ENCODE data around the gene GPC6.

Gene GPC6

DNA sequence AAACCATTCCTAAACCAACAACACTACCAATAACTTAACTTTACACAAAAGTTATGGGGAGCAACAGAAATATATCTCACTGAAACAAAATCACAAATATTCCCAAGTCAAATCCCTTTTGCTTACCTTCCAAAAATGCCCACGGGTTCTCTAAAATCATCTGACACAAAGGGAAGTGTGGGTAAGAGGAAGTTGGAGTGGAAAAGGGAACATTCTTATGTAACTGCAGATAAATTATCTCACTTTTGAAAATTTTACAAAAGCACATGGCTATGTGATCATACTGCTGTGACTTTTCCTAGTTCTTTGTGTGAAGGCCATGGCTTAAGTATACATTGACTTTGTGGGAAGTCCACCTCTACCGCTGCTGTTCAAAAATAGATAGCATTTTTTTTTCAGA, 350.5 kb downstream of the GPC6 start:
- DNase-seq (ENCODE audit: low spot score), result no peak
- TF ChIP-seq, protein P1, sequence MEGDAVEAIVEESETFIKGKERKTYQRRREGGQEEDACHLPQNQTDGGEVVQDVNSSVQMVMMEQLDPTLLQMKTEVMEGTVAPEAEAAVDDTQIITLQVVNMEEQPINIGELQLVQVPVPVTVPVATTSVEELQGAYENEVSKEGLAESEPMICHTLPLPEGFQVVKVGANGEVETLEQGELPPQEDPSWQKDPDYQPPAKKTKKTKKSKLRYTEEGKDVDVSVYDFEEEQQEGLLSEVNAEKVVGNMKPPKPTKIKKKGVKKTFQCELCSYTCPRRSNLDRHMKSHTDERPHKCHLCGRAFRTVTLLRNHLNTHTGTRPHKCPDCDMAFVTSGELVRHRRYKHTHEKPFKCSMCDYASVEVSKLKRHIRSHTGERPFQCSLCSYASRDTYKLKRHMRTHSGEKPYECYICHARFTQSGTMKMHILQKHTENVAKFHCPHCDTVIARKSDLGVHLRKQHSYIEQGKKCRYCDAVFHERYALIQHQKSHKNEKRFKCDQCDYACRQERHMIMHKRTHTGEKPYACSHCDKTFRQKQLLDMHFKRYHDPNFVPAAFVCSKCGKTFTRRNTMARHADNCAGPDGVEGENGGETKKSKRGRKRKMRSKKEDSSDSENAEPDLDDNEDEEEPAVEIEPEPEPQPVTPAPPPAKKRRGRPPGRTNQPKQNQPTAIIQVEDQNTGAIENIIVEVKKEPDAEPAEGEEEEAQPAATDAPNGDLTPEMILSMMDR (IDR thresholded peaks at IDR 0.05; ENCODE audit: extremely low read depth, insufficient read depth, missing control alignments), result no peak
- in situ Hi-C loops (cut with MboI; ENCODE audit: low pct_unique_long_range_greater_than_20kb, low sequenced_read_pairs, unreplicated experiment), result no loop called here

DNA sequence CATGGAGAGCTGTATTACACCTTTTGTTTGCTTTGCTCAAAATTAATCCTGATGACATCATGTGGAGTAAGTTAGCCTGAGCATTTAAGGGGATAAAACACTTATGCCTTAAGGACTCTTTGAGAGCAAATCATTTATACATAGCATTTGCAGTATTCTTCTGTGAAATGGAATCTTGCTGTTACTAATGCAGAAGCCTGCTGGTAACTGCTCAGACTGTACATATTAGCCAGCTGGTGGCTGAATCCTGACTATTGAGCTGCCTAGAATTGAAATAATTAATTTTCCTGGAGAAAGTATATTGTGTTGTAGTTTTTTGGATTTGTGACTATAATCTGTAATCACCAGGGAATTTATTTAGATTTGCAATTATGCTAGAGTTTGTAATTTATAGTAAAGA, 363.2 kb downstream of the GPC6 start:
- in situ Hi-C loops (cut with MboI; ENCODE audit: low pct_unique_long_range_greater_than_20kb, low sequenced_read_pairs, unreplicated experiment), result no loop called here
- TF ChIP-seq, protein P1 (IDR thresholded peaks at IDR 0.05; ENCODE audit: extremely low read depth, insufficient read depth, missing control alignments), result no peak
- no peak for DNase-seq (ENCODE audit: low spot score)

DNA sequence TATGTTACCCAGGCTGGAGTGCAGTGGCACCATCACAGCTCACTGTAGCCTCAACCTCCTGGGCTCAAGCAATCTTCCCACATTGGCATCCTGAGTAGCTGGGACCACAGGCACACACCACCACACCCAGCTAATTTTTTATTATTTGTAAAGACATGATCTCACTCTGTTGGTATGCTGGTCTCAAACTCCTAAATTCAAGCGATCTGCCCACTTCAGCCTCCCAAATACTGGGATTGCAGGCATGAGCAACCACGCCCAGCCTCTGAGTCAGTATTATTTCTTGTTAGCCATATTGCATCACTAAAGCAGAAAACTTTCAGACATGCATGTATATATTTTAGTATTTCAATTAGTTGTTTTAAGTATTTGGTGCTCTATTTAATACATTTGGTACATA, 376.4 kb downstream of the GPC6 start:
- TF ChIP-seq, protein P1 (IDR thresholded peaks at IDR 0.05; ENCODE audit: extremely low read depth, insufficient read depth, missing control alignments), result no peak
- in situ Hi-C loops (cut with MboI; ENCODE audit: low pct_unique_long_range_greater_than_20kb, low sequenced_read_pairs, unreplicated experiment), result no loop called here

GRCh38 chr13:93614776-93615175, 388.2 kb downstream of the GPC6 start:
- no peak for DNase-seq (ENCODE audit: low spot score)
- TF ChIP-seq, protein P1 (IDR thresholded peaks at IDR 0.05; ENCODE audit: extremely low read depth, insufficient read depth, missing control alignments), result no peak
- in situ Hi-C loops (cut with MboI; ENCODE audit: low pct_unique_long_range_greater_than_20kb, low sequenced_read_pairs, unreplicated experiment), result no loop called here

More for the DNA sequence above, 376.4 kb downstream of the GPC6 start:
- no peak for DNase-seq (ENCODE audit: low spot score)

DNA sequence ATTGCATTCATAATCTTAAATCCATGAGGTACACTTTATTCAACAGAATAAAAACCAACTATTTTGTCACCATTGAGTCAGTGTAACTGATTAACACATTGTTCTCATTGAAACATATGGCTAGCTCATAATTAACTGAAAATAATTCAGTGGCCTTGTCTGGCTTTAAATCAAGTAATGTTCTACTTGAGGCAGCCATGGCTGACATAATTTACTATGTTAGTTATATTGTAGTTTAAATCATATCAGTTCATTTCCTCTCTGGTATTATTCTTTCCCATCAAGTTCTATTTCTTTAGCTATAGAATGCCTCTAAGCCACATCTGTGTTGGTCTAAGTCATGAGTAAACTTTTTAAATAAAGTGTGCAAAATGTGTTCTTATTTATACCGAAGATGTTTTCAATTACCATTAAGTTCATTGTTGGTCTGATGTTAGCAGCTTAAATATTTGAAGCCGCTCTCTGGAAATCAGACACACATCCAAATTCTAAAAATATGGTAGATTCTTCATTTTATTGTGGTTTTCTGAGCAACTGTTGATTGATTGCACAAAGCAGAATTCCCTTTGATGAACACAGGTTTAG, 393.7 kb downstream of the GPC6 start:
- DNase-seq (ENCODE audit: low spot score), result no peak
- in situ Hi-C loops (cut with MboI; ENCODE audit: low pct_unique_long_range_greater_than_20kb, low sequenced_read_pairs, unreplicated experiment), result no loop called here
- TF ChIP-seq, protein P1 (IDR thresholded peaks at IDR 0.05; ENCODE audit: extremely low read depth, insufficient read depth, missing control alignments), result no peak

GRCh38 chr13:93621051-93621450, 394.4 kb downstream of the GPC6 start:
- DNase-seq (ENCODE audit: low spot score), result no peak
- in situ Hi-C loops (cut with MboI; ENCODE audit: low pct_unique_long_range_greater_than_20kb, low sequenced_read_pairs, unreplicated experiment), result no loop called here
- TF ChIP-seq, protein P1 (IDR thresholded peaks at IDR 0.05; ENCODE audit: extremely low read depth, insufficient read depth, missing control alignments), result no peak
